Pancreas (tissue), 10 donors: ENCODE results near the gene TMEM40. TPM values are rescaled to one million over a fixed set of nuclear protein-coding genes. Genes with fewer than 3 reads are reported as not detected.
A peak's percentile ranks its signal among the peaks of the same experiment; 100 is the strongest.

Experiments used
- ATAC-seq, 4 donors: fragments of 200-7000 bp; cut with Tn5 transposase; one replicate each; pipeline versions ENCODE4 v1.8.0 to v1.9.1; 2020; ENCODE audit warnings: mild to moderate bottlenecking in 4 of 4, moderate library complexity in 4 of 4
- DNase-seq, 6 donors: peaks; one replicate each; pipeline ENCODE4 v3.0.0-alpha.2; 2020
- FAIRE-seq: peaks from 2 replicates; lab custom pipeline; 2012; peaks lifted over from hg19 to GRCh38; lab: Jason Lieb, UNC
- H3K27ac ChIP-seq, 4 donors: fragments of 200-600 bp; sonication (generic); 1 replicate in 3 of 4; 2 replicates in 1 of 4; pipeline versions ENCODE4 v1.5.0 to v1.8.0; 2020
- H3K27me3 ChIP-seq, 4 donors: fragments of 200-600 bp; one replicate each; pipeline ENCODE4 v1.8.0; 2021
- H3K36me3 ChIP-seq, 3 donors: fragments of 200-600 bp; sonication (generic) in 1 of 3; one replicate each; pipeline versions ENCODE4 v1.5.0 to v1.8.0; 2020 to 2021
- H3K4me1 ChIP-seq, 3 donors: fragments of 200-600 bp; one replicate each; pipeline ENCODE4 v1.8.0; 2021
- H3K4me3 ChIP-seq, 4 donors: fragments of 200-600 bp; sonication (generic) in 2 of 4; one replicate each; pipeline versions ENCODE4 v1.5.0 to v1.8.0; 2020 to 2021
- H3K9me3 ChIP-seq, 4 donors: fragments of 200-600 bp; one replicate each; pipeline ENCODE4 v1.8.0; 2021
- WGBS, 2 donors: extraction: QIAGEN DNeasy Blood & Tissue Kit; methylation state at CpG; one replicate each; pipeline ENCODE4 v1.1.7; 2013; 5-methylcytosine and 5-hydroxymethylcytosine counted together
- intact Hi-C, 3 donors: fragments of 100-400 bp; cut with DNase I; formaldehyde crosslinking; loops; one replicate each; pipeline versions ENCODE4 v1.11.1 to v1.14.2; 2022
- polyA plus RNA-seq, 2 donors: library from polyadenylated mRNA; stranded (reverse); fragments of 200-250 nt; gene quantifications; one replicate each; pipeline ENCODE4 v1.2.3, GENCODE V29; 2013
- total RNA-seq, 6 donors: library from RNA; stranded (reverse); fragmentation: NEBNext Ultra II Directional in 4 of 6; extraction: Animal tissue kit (Norgen Biotek cat#: 25700) in 4 of 6; gene quantifications; one replicate each; pipeline versions ENCODE4 v1.2.1 to v1.2.4, GENCODE V29; 2021 to 2023
- TF ChIP-seq, protein P1 (sequence below), 4 donors: fragments of 200-600 bp; sonication (generic) in 3 of 4; IDR thresholded peaks; one replicate each; pipeline versions ENCODE4 v1.5.0 to v1.8.0; 2021; ENCODE audit warnings: antibody characterized with exemption in 4 of 4
- donor health status: healthy with polysubstance abuse.
- donor health status: DM: no; HTN: no; CAD: no; lungs with moderate emphysema.
- donor health status: DM: no; HTN: no; CAD: no.
- donor health status: control.
- donor health status: control.
- donor health status: Bipolar disorder and iron deficiency.
- donor health status: DM: yes; HTN: yes; CAD: no.
- donor health status: DM: no; HTN: no; CAD: no.
- donor health status: DM: no; HTN: no; CAD: no.
- donor health status: DM: yes; HTN: yes; CAD: no.

TMEM40 gene
- total and polyA plus RNA-seq, 8 donors, result 0.38 TPM; not detected in 7

DNA sequence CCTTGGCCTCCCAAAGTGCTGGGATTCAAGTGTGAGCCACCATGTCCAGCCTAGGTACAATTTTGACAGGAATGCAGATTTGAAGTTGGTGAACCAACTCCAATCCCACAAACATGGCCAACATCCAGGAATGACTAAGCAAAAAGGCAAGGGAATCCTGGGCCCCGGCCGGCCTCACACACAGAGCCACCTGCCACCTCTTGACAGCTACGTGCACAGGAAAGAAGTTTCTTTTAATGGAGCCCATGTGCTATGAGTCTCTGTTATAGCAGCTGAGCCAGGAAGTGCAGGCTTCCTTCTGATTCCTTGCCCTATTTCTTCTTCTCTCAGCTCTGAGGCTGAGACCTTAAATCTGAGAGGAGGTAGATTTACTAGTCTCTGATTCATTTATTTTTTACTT is 8.8 kb downstream of the TMEM40 start:
- no peaks in the 10 kb centered on the region for H3K9me3 ChIP-seq
- intact Hi-C loops, result no loop called here
- ATAC-seq (peak; percentile 75 to 90 (median 87)), DNase-seq (peak in 5 of 6 donors; percentile 45 to 68 (median 60)), FAIRE-seq (no peak)
- H3K36me3 ChIP-seq, result no peaks in the 10 kb centered on the region
- WGBS, 2 donors, result 5% methylated on average over 3 of the region's 3 CpGs
- no peaks in the 10 kb centered on the region for H3K4me1 ChIP-seq
- H3K27ac ChIP-seq, result no peak overlapping the region
- no peaks in the 10 kb centered on the region for H3K27me3 ChIP-seq
- TF ChIP-seq, protein P1, sequence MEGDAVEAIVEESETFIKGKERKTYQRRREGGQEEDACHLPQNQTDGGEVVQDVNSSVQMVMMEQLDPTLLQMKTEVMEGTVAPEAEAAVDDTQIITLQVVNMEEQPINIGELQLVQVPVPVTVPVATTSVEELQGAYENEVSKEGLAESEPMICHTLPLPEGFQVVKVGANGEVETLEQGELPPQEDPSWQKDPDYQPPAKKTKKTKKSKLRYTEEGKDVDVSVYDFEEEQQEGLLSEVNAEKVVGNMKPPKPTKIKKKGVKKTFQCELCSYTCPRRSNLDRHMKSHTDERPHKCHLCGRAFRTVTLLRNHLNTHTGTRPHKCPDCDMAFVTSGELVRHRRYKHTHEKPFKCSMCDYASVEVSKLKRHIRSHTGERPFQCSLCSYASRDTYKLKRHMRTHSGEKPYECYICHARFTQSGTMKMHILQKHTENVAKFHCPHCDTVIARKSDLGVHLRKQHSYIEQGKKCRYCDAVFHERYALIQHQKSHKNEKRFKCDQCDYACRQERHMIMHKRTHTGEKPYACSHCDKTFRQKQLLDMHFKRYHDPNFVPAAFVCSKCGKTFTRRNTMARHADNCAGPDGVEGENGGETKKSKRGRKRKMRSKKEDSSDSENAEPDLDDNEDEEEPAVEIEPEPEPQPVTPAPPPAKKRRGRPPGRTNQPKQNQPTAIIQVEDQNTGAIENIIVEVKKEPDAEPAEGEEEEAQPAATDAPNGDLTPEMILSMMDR (IDR thresholded peaks at IDR 0.05), result no peak
- H3K4me3 ChIP-seq, result no peak overlapping the region

- no peak for DNase-seq
- H3K36me3 ChIP-seq, result no peaks in the 10 kb centered on the region
- WGBS, 2 donors, result 83 to 88% methylated on average over 5 of the region's 5 CpGs
- intact Hi-C loops, result no loop called here
- H3K27me3 ChIP-seq, result no peaks in the 10 kb centered on the region
- H3K27ac ChIP-seq, result no peak overlapping the region
- H3K9me3 ChIP-seq, result no peaks in the 10 kb centered on the region
- no peak for FAIRE-seq
- H3K4me3 ChIP-seq, result no peak overlapping the region
- no peak for ATAC-seq
- TF ChIP-seq, protein P1 (IDR thresholded peaks at IDR 0.05), result no peak
- no peaks in the 10 kb centered on the region for H3K4me1 ChIP-seq
Measured at GRCh38 chr3:12748477-12748876, 10.6 kb downstream of the TMEM40 start.

DNA sequence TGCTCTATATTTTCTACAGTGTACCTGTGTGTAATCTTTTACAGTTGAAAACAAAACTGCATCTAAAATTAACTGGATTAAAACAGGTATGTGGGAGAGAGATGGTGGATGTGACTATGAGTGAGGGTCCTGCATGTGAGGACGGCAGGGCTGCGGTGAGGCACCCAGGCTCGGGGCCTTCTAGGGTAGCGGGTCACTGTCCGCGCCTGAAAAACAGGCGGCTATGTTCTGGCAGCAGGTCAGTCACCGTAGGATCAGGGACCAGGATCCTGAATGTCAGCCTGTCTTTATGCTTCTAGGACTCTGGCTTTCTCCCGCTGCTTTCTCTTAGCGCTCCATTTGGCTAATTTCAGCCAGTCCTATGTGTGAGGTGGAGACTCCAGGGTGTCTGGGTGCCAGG is 12.6 kb downstream of the TMEM40 start:
- no peaks in the 10 kb centered on the region for H3K27me3 ChIP-seq
- no peaks in the 10 kb centered on the region for H3K36me3 ChIP-seq
- WGBS, 2 donors, result 87 to 89% methylated on average over 10 of the region's 10 CpGs
- ATAC-seq (no peak), DNase-seq (no peak), FAIRE-seq (no peak)
- no peak overlapping the region for H3K27ac ChIP-seq
- H3K4me1 ChIP-seq, result no peaks in the 10 kb centered on the region
- intact Hi-C loops, result no loop called here
- no peaks in the 10 kb centered on the region for H3K9me3 ChIP-seq
- TF ChIP-seq, protein P1 (IDR thresholded peaks at IDR 0.05), result no peak
- no peak overlapping the region for H3K4me3 ChIP-seq

DNA sequence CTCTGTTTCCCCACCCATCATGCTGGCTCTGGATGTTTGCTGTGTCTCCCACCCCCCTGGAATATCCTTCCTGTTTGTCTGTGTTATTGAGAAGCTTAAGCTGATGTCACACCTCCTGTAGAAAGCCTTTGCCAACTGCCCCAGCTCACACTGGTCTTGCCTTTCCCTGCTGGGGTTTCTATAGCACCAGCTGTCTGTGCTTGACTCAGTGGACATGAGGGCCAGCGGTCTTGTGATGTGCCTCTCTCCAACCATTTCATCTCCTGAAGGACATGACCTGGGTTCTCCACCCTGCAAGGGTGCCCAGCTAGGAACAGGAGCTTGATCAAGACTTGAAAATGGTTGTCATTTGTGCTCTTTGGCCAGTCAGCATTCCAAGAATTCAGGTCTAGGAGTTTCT is 14.7 kb downstream of the TMEM40 start:
- no peak for FAIRE-seq
- WGBS, 2 donors, result 79 to 83% methylated on average over 1 of the region's 1 CpG

DNA sequence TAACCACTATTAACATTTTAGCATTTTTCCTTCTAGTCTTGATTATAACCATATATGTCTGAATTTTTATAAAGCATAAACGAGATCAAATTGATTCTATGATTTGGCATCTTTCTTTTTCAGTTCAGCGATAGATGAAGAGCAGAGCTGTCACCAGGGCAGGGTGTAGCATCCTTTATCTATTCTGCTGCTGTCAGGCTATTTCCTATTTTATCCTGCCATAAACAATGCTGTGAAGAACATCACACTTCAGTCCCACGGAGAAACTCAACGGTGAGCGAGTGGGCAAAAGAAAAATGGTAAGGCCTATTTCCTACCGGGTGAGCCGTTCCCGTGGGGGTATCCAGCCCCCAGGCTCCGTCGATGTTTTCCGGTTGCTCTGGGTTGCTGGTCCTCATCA is 15.5 kb downstream of the TMEM40 start:
- intact Hi-C loops, result no loop called here
- no peaks in the 10 kb centered on the region for H3K36me3 ChIP-seq
- DNase-seq, result no peak
- FAIRE-seq, result no peak
- no peak overlapping the region for H3K4me3 ChIP-seq
- TF ChIP-seq, protein P1 (IDR thresholded peaks at IDR 0.05), result no peak
- H3K27ac ChIP-seq, result no peak overlapping the region
- H3K27me3 ChIP-seq, result no peaks in the 10 kb centered on the region
- 73 to 76% methylated on average over 11 of the region's 11 CpGs for WGBS, 2 donors
- H3K4me1 ChIP-seq, result no peaks in the 10 kb centered on the region
- no peak for ATAC-seq
- no peaks in the 10 kb centered on the region for H3K9me3 ChIP-seq

More for the DNA sequence above, 14.7 kb downstream of the TMEM40 start:
- Histone ChIP-seq H3K27ac (no peak overlapping the region), H3K27me3 (no peaks in the 10 kb centered on the region), H3K4me1 (no peaks in the 10 kb centered on the region), H3K4me3 (no peak overlapping the region), H3K36me3 (no peaks in the 10 kb centered on the region), H3K9me3 (no peaks in the 10 kb centered on the region)
- TF ChIP-seq, protein P1 (IDR thresholded peaks at IDR 0.05), result no peak
- DNase-seq (no peak), ATAC-seq (no peak)
- intact Hi-C loops, result no loop called here
